Chondrocyte (in vitro differentiated cells): ENCODE measurements around the gene COMMD1. TPM values are rescaled to one million over a fixed set of nuclear protein-coding genes. Genes with fewer than 3 reads are reported as not detected.
"Not testable (repeated sequence)": the region's sequence is repeated elsewhere in the genome, so short reads cannot be mapped to it uniquely, and the experiment has no call there.

ENCODE experiments used
- DNase-seq: peaks from one replicate; pipeline ENCODE4 v3.0.0; 2021; ENCODE audit warnings: mixed read lengths, low spot score
- H3K27ac Mint-ChIP-seq: one replicate; pipeline ENCODE4 v1.8.0; 2021; ENCODE audit warnings: mild to moderate bottlenecking, moderate library complexity, mixed read lengths; ENCODE audit not compliant: unreplicated experiment
- H3K27me3 Mint-ChIP-seq: 2 replicates; pipeline ENCODE4 v1.8.0; 2021; ENCODE audit warnings: low read depth, mixed read lengths
- H3K36me3 Mint-ChIP-seq: 2 replicates; pipeline ENCODE4 v1.8.0; 2021; ENCODE audit warnings: low read depth, mixed read lengths
- H3K4me1 Mint-ChIP-seq: 2 replicates; pipeline ENCODE4 v1.8.0; 2021; ENCODE audit warnings: low read depth, mild to moderate bottlenecking, mixed read lengths
- H3K4me3 Mint-ChIP-seq: one replicate; pipeline ENCODE4 v1.8.0; 2021; ENCODE audit warnings: mild to moderate bottlenecking, moderate library complexity, mixed read lengths; ENCODE audit not compliant: unreplicated experiment
- H3K9me3 Mint-ChIP-seq: 2 replicates; pipeline ENCODE4 v1.8.0; 2021; ENCODE audit warnings: low read depth, mixed read lengths
- total RNA-seq: library from RNA; stranded (reverse); gene quantifications from 3 replicates; pipeline ENCODE4 v1.2.1, GENCODE V29; 2021
- TF ChIP-seq, protein P1 (sequence below): fragments of 200-600 bp; sonication (generic); IDR thresholded peaks from 2 replicates; pipeline ENCODE4 v1.5.0; 2021; ENCODE audit warnings: antibody characterized with exemption, mild to moderate bottlenecking, moderate library complexity

The COMMD1 gene
- total RNA-seq, 1 donor from 2014 or later: 37.0 TPM

GRCh38 chr2:61995515-61995914 lies 90.0 kb downstream of the COMMD1 start:
- Mint-ChIP-seq H3K36me3 (no peaks in the 10 kb centered on the region), H3K27me3 (no peaks in the 10 kb centered on the region), H3K9me3 (no peaks in the 10 kb centered on the region), H3K4me1 (no peaks in the 10 kb centered on the region), H3K27ac (no peak overlapping the region), H3K4me3 (no peak overlapping the region)
- no peak for DNase-seq
- TF ChIP-seq, protein P1, sequence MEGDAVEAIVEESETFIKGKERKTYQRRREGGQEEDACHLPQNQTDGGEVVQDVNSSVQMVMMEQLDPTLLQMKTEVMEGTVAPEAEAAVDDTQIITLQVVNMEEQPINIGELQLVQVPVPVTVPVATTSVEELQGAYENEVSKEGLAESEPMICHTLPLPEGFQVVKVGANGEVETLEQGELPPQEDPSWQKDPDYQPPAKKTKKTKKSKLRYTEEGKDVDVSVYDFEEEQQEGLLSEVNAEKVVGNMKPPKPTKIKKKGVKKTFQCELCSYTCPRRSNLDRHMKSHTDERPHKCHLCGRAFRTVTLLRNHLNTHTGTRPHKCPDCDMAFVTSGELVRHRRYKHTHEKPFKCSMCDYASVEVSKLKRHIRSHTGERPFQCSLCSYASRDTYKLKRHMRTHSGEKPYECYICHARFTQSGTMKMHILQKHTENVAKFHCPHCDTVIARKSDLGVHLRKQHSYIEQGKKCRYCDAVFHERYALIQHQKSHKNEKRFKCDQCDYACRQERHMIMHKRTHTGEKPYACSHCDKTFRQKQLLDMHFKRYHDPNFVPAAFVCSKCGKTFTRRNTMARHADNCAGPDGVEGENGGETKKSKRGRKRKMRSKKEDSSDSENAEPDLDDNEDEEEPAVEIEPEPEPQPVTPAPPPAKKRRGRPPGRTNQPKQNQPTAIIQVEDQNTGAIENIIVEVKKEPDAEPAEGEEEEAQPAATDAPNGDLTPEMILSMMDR: no peak

DNA sequence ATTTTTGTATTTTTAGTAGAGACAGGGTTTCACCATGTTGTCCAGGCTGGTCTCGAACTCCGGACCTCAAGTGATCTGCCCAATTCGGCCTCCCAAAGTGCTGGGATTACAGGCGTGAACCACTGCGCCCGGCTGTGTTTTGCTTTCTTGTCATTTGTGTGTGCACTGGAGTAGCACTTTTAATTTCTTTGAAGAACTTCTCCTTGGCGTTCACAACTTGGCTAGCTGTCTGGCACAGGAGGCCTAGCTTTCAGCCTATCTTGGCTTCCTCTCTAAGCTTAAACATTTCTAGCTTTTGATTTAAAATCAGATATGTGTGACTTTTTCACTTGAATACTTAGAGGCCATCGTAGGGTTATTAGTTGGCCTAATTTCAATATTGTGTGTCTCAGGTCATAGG lies 93.0 kb downstream of the COMMD1 start:
- no peak for DNase-seq
- H3K27ac Mint-ChIP-seq: no peak overlapping the region
- H3K4me3 Mint-ChIP-seq: no peak overlapping the region
- no peaks in the 10 kb centered on the region for H3K4me1 Mint-ChIP-seq
- TF ChIP-seq, protein P1: no peak
- H3K36me3 Mint-ChIP-seq: peaks cover under 1% of the 10 kb centered on the region
- H3K27me3 Mint-ChIP-seq: no peaks in the 10 kb centered on the region
- no peaks in the 10 kb centered on the region for H3K9me3 Mint-ChIP-seq

DNA sequence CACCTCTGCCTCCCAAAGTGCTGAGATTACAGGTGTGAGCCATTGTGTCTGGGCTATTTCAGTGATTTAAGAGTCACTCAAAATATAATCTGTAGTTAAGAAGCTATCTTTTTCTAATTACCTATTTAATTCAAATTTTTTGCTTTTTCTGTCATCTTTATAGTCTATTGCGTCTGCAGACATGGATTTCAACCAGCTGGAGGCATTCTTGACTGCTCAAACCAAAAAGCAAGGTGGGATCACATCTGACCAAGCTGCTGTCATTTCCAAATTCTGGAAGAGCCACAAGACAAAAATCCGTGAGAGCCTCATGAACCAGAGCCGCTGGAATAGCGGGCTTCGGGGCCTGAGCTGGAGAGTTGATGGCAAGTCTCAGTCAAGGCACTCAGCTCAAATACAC lies 95.1 kb downstream of the COMMD1 start:
- TF ChIP-seq, protein P1: no peak
- no peak for DNase-seq
- H3K4me1 Mint-ChIP-seq: no peaks in the 10 kb centered on the region
- peaks cover 6% of the 10 kb centered on the region for H3K9me3 Mint-ChIP-seq
- H3K27ac Mint-ChIP-seq: no peak overlapping the region
- H3K4me3 Mint-ChIP-seq: no peak overlapping the region
- H3K27me3 Mint-ChIP-seq: no peaks in the 10 kb centered on the region
- peaks cover 3% of the 10 kb centered on the region for H3K36me3 Mint-ChIP-seq

- no peak for DNase-seq
- no peak overlapping the region for H3K27ac Mint-ChIP-seq
- peaks cover 3% of the 10 kb centered on the region for H3K36me3 Mint-ChIP-seq
- peaks cover under 1% of the 10 kb centered on the region for H3K4me1 Mint-ChIP-seq
- peaks cover 6% of the 10 kb centered on the region for H3K9me3 Mint-ChIP-seq
- H3K4me3 Mint-ChIP-seq: no peak overlapping the region
- no peaks in the 10 kb centered on the region for H3K27me3 Mint-ChIP-seq
- TF ChIP-seq, protein P1: no peak
Measured at GRCh38 chr2:62001431-62001830, 96.0 kb downstream of the COMMD1 start.

GRCh38 chr2:62004428-62004827 lies 99.0 kb downstream of the COMMD1 start:
- not testable (repeated sequence) for H3K4me1 Mint-ChIP-seq, H3K27ac Mint-ChIP-seq, H3K9me3 Mint-ChIP-seq, DNase-seq, H3K27me3 Mint-ChIP-seq, H3K4me3 Mint-ChIP-seq, H3K36me3 Mint-ChIP-seq

- peaks cover 6% of the 10 kb centered on the region for H3K9me3 Mint-ChIP-seq
- no peak overlapping the region for H3K27ac Mint-ChIP-seq
Measured at GRCh38 chr2:62007555-62007954, 102.1 kb downstream of the COMMD1 start.

More at GRCh38 chr2:62007555-62007954, 102.1 kb downstream of the COMMD1 start:
- H3K36me3 Mint-ChIP-seq: peaks cover 3% of the 10 kb centered on the region
- no peak overlapping the region for H3K4me3 Mint-ChIP-seq
- DNase-seq: no peak
- H3K4me1 Mint-ChIP-seq: peaks cover 11% of the 10 kb centered on the region
- H3K27me3 Mint-ChIP-seq: no peaks in the 10 kb centered on the region
- TF ChIP-seq, protein P1: no peak
